HL-60/S4 treated with retinoic acid at 250 ng/mL for 4 days and 3 days (cell line): ENCODE results near the gene GNG7.
"Not testable (repeated sequence)": the region's sequence is repeated elsewhere in the genome, so short reads cannot be mapped to it uniquely, and the experiment has no call there.

ENCODE experiments used
- in situ Hi-C: fragments of 300-500 bp; cut with MboI; formaldehyde crosslinking; loops from 2 replicates; pipeline ENCODE4 v1.7.0; 2022; ENCODE audit warnings: low sequenced_read_pairs

The GNG7 gene

GRCh38 chr19:2625434-2625833 lies 77.1 kb downstream of the GNG7 start:
- in situ Hi-C loops = no loop called here

- in situ Hi-C loops = no loop called here
These were observed 77.9 kb downstream of the GNG7 start for GRCh38 chr19:2624537-2625091.

- in situ Hi-C loops = no loop called here
These were observed 78.7 kb downstream of the GNG7 start for GRCh38 chr19:2623798-2624197.

GRCh38 chr19:2622371-2622961 lies 80.0 kb downstream of the GNG7 start:
- in situ Hi-C loops = not testable (repeated sequence)

- in situ Hi-C loops = loop anchor here (10.0 kb wide), 1 partner anchor 144 kb away; the partner anchor contains the start of gene GADD45B
These were observed 83.4 kb downstream of the GNG7 start for GRCh38 chr19:2619076-2619475.

GRCh38 chr19:2618611-2619010 lies 83.9 kb downstream of the GNG7 start:
- in situ Hi-C loops = loop anchor here (10.0 kb wide), 1 partner anchor 144 kb away; the partner anchor contains the start of gene GADD45B

GRCh38 chr19:2617393-2618165 lies 84.9 kb downstream of the GNG7 start:
- in situ Hi-C loops = loop anchor here (10.0 kb wide), 1 partner anchor 143 kb away; the partner anchor contains the start of gene GADD45B

- in situ Hi-C loops = loop anchor here (10.0 kb wide), 1 partner anchor 142 kb away; the partner anchor contains the start of gene GADD45B
These were observed 85.6 kb downstream of the GNG7 start for GRCh38 chr19:2616741-2617392.

GRCh38 chr19:2615782-2616181 lies 86.7 kb downstream of the GNG7 start:
- in situ Hi-C loops = loop anchor here (10.0 kb wide), 1 partner anchor 141 kb away; the partner anchor contains the start of gene GADD45B

- in situ Hi-C loops = loop anchor here (10.0 kb wide), 1 partner anchor 139 kb away; the partner anchor contains the start of gene GADD45B
These were observed 88.8 kb downstream of the GNG7 start for GRCh38 chr19:2613507-2614295.

GRCh38 chr19:2612619-2613249 lies 89.8 kb downstream of the GNG7 start:
- in situ Hi-C loops = loop anchor here (10.0 kb wide), 1 partner anchor 138 kb away; the partner anchor contains the start of gene GADD45B

- in situ Hi-C loops = loop anchor here (10.0 kb wide), 1 partner anchor 137 kb away; the partner anchor contains the start of gene GADD45B
These were observed 90.7 kb downstream of the GNG7 start for GRCh38 chr19:2611483-2612464.

GRCh38 chr19:2610637-2611482 lies 91.6 kb downstream of the GNG7 start:
- in situ Hi-C loops = loop anchor here (10.0 kb wide), 1 partner anchor 136 kb away; the partner anchor contains the start of gene GADD45B

- in situ Hi-C loops = loop anchor here (10.0 kb wide), 1 partner anchor 135 kb away; the partner anchor contains the start of gene GADD45B
These were observed 92.9 kb downstream of the GNG7 start for GRCh38 chr19:2609389-2610116.

GRCh38 chr19:2609034-2609388 lies 93.5 kb downstream of the GNG7 start:
- in situ Hi-C loops = not testable (repeated sequence)

- in situ Hi-C loops = no loop called here
These were observed 93.9 kb downstream of the GNG7 start for GRCh38 chr19:2608602-2608922.
